Activated CD4-positive, alpha-beta T cell treated with anti-CD3 and anti-CD28 coated beads for 24 hours (primary cell): Measurements from ENCODE around the gene MCM5.
"Not testable (repeated sequence)": the region's sequence is repeated elsewhere in the genome, so short reads cannot be mapped to it uniquely, and the experiment has no call there.

Source experiments
- DNase-seq, 2 donors: peaks; one replicate each; pipeline ENCODE4 v3.0.0-alpha.2; 2020; ENCODE audit warnings: low read depth in 2 of 2

Gene MCM5

GRCh38 chr22:35379146-35379993 lies 20.6 kb upstream of the MCM5 start:
- no peak for DNase-seq

GRCh38 chr22:35380013-35380412 lies 19.9 kb upstream of the MCM5 start:
- no peak for DNase-seq

GRCh38 chr22:35380537-35381423 lies 19.2 kb upstream of the MCM5 start, which contains the start of gene HMOX1:
HMOX1 (plus strand) TSS chr22:35381096; CDS start chr22:35381174, 78 bp downstream.
- no peak for DNase-seq

GRCh38 chr22:35381424-35382009 lies 18.4 kb upstream of the MCM5 start:
- DNase-seq, result no peak

- DNase-seq, result no peak
Measured at GRCh38 chr22:35383679-35384071, 16.3 kb upstream of the MCM5 start.

- DNase-seq, result no peak
Measured at GRCh38 chr22:35384527-35384926, 15.4 kb upstream of the MCM5 start.

- DNase-seq, result no peak
Measured at GRCh38 chr22:35384975-35385588, 14.9 kb upstream of the MCM5 start.

- DNase-seq, result no peak
Measured at GRCh38 chr22:35386670-35387288, 13.2 kb upstream of the MCM5 start.

- DNase-seq, result no peak
Measured at GRCh38 chr22:35390933-35391332, 9.0 kb upstream of the MCM5 start.

GRCh38 chr22:35392357-35392756 lies 7.6 kb upstream of the MCM5 start:
- no peak for DNase-seq

GRCh38 chr22:35393116-35394010 lies 6.6 kb upstream of the MCM5 start:
- no peak for DNase-seq

GRCh38 chr22:35394011-35394312 lies 6.0 kb upstream of the MCM5 start:
- DNase-seq, result no peak

- DNase-seq, result no peak
Measured at GRCh38 chr22:35394810-35395563, 5.0 kb upstream of the MCM5 start.

GRCh38 chr22:35396622-35397021 lies 3.3 kb upstream of the MCM5 start:
- not testable (repeated sequence) for DNase-seq

- no peak for DNase-seq
Measured at GRCh38 chr22:35397095-35397904, 2.6 kb upstream of the MCM5 start.

GRCh38 chr22:35398591-35398973 lies 1.4 kb upstream of the MCM5 start:
- no peak for DNase-seq

GRCh38 chr22:35399114-35399677 lies 744 bp upstream of the MCM5 start:
- no peak for DNase-seq

- DNase-seq, result no peak
Measured at GRCh38 chr22:35400501-35400790, 506 bp downstream of the MCM5 start.

- no peak for DNase-seq
Measured at GRCh38 chr22:35401863-35402262, 1.9 kb downstream of the MCM5 start.
